Measurements from ENCODE around the gene CIAO2B. TPM values are rescaled to one million over a fixed set of nuclear protein-coding genes. Genes with fewer than 3 reads are reported as not detected.
"Not testable (repeated sequence)": the region's sequence is repeated elsewhere in the genome, so short reads cannot be mapped to it uniquely, and the experiment has no call there.

The CIAO2B gene
- total RNA-seq: 100 to 1,000 TPM; 153 to 167 TPM

DNA sequence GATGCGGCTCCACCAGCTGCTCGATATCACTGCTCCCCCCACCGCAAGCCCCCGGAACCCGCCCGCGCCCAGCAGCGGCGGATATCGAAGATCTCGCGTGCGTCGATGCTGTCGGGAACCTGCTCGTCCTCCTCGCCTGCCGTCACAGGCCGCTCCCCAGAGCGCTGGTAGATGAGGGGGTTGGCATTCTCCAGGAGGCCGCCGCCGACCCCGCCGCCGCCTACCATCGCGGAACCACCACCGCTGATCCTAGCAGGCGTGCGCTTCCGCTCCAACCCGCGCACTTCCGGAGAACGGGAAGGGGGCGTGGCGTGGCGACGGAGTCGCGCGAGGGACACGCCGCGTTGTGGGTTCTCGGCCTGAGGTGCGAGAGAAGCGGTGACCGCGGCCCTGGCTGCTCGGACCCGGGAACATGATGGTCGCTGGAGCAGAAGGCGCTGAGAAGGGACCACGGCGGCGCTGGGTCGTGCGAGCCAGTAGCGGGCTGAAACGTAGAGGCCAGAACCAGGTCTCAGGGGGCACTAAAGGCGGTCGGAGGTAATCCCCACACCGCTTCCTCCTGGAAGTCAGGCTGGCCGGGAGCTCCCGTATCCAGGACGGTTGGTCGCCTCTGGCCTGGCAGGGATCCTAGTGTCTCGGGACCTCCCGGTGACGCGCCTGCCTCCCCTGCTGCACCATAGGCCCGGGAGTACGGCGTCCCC lies at the start of gene CIAO2B:
Gene CIAO2B (minus strand): TSS at position 265 of the 701 bp plus-strand sequence. CDS start 38 bp downstream, at position 227.
- H3K4me3 Mint-ChIP-seq: peak within 1 kb of the TSS; percentile 98
- ATAC-seq (replicated peaks): peak; percentile 91
- H3K27me3 Mint-ChIP-seq: no peaks in the 10 kb centered on the region
- peaks cover 72% of the 10 kb centered on the region for H3K36me3 Mint-ChIP-seq (ENCODE audit: low read depth)
- peaks cover 27% of the 10 kb centered on the region for H3K4me1 Mint-ChIP-seq
- H3K9me3 Mint-ChIP-seq: no peaks in the 10 kb centered on the region
- H3K27ac Mint-ChIP-seq: peak within 1 kb of the TSS; percentile 98

DNA sequence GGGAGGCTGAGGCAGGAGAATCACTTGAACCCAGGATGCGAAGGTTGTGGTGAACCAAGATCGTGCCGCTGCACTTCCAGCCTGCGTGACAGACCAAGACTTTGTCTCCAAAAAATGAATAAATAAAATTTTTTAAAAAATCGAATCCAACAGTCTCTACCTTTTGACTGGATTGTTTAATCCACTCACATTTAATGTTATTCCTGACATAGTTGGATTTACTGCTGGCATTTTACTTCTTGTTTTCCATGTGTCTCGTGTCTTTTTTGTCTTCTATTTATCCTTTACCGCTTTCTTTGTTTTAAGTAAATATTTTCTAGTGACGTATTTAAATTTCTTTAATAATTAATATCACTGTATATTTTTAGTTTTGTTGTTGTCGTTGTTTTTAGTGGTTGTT lies 48.8 kb upstream of the CIAO2B start:
- peak overlapping the region; percentile 100 for H3K27ac Mint-ChIP-seq
- peak overlapping the region; percentile 44 for H3K4me3 Mint-ChIP-seq
- peaks cover 14% of the 10 kb centered on the region for H3K36me3 Mint-ChIP-seq (ENCODE audit: low read depth)
- no peaks in the 10 kb centered on the region for H3K9me3 Mint-ChIP-seq
- no peaks in the 10 kb centered on the region for H3K27me3 Mint-ChIP-seq
- ATAC-seq (replicated peaks): no peak
- H3K4me1 Mint-ChIP-seq: peaks cover 42% of the 10 kb centered on the region

DNA sequence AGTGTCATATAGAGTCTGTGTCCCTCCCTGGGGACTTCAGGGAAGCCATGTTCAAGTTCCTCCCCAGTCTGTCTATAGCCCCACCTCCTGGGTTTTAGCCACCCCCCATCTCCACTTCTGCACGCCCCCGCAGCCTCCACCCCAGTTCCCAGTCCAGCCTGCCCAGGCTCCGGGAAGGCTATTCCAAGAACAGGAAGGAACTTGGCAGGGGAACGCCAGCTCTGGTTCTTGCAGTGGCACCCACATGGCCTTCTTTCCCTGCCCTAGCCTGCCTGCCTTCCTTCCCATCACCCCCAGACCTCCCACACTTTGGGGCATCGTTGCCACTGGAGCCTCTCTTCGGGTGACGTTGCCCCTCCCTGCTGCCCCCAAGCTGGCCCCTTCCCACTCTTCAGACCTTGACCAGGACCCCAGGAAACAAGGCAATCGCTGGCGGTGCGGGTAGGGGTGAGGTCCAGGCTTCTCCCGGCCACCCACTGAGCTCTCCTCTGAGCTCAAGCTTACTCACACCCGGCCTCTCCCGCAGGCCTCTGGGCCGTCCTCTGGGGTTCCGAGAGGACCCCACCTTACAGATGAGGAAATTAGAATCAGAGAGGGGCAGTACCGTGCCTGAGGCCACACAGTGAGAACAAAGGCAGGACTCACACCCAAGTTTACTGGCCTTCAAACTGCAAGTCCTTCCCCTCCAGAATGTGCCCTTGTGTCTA lies 45.0 kb upstream of the CIAO2B start:
- Mint-ChIP-seq H3K27ac (peak overlapping the region; percentile 71), H3K4me1 (peaks cover 39% of the 10 kb centered on the region), H3K36me3 (ENCODE audit: low read depth) (no peaks in the 10 kb centered on the region), H3K4me3 (peak overlapping the region; percentile 84), H3K27me3 (no peaks in the 10 kb centered on the region), H3K9me3 (no peaks in the 10 kb centered on the region)
- ATAC-seq (replicated peaks): no peak

DNA sequence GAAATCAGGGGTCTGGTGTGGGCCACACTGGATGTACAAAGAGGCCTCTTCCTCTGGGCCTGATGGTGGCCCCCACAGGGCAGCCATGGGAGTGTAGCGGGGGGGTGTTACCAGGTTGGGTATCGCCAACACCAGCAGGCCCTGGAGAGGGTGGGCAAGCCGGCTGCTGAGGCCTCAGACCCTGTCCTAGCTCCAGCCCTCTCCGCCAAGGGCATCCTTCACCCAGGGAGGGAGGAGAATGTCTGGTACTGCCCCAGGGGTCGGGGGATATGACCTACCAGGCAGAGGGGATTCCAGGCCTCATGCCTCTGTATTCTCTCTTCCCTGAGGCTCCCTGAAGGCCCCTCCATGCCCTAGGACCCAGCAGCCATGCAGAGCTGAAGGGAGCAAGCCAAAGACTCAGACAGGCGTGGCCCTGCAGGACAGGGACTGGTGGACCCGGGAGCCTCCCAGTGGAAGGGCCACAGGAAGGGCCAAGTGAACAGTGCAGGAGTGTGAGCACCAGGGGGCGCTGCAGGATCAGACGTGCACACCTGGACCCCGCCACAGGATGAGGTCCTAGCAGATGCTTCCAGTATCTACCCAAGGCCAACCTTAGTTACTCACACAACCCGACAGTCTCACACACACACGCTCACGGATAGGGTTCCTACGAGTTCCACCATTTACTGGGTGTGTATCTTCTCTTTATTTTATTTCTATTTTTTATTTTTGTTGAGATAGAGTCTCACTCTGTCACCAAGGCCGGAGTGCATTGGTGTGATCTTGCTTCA lies 43.3 kb upstream of the CIAO2B start:
- peak; percentile 92 for ATAC-seq (replicated peaks)
- no peaks in the 10 kb centered on the region for H3K36me3 Mint-ChIP-seq (ENCODE audit: low read depth)
- H3K4me3 Mint-ChIP-seq: peak overlapping the region; percentile 84
- peak overlapping the region; percentile 71 for H3K27ac Mint-ChIP-seq
- no peaks in the 10 kb centered on the region for H3K27me3 Mint-ChIP-seq
- no peaks in the 10 kb centered on the region for H3K9me3 Mint-ChIP-seq
- H3K4me1 Mint-ChIP-seq: peaks cover 32% of the 10 kb centered on the region

DNA sequence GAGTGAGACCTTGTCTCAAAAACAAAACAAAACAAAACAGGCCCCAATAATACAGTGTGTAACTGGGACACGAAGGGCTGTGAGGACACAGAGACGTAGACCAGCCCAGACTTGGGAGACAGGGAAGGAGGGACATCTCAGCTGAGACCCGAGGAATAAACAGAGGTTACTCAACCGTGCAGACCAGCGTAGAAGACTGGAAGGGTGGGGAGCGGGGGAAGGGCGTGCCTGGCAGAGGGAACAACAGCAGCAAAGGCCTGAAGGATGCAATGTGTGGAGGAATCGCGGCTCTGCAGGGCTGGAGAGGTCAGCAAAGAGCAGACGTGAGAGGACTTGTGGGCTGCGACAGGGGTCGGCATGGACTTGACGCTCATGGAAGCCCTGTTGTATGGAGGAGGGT lies 42.5 kb upstream of the CIAO2B start:
- H3K36me3 Mint-ChIP-seq (ENCODE audit: low read depth): no peaks in the 10 kb centered on the region
- H3K27ac Mint-ChIP-seq: peak overlapping the region; percentile 43
- H3K9me3 Mint-ChIP-seq: no peaks in the 10 kb centered on the region
- no peaks in the 10 kb centered on the region for H3K27me3 Mint-ChIP-seq
- H3K4me1 Mint-ChIP-seq: peaks cover 26% of the 10 kb centered on the region
- peak overlapping the region; percentile 84 for H3K4me3 Mint-ChIP-seq
- no peak for ATAC-seq (replicated peaks)

DNA sequence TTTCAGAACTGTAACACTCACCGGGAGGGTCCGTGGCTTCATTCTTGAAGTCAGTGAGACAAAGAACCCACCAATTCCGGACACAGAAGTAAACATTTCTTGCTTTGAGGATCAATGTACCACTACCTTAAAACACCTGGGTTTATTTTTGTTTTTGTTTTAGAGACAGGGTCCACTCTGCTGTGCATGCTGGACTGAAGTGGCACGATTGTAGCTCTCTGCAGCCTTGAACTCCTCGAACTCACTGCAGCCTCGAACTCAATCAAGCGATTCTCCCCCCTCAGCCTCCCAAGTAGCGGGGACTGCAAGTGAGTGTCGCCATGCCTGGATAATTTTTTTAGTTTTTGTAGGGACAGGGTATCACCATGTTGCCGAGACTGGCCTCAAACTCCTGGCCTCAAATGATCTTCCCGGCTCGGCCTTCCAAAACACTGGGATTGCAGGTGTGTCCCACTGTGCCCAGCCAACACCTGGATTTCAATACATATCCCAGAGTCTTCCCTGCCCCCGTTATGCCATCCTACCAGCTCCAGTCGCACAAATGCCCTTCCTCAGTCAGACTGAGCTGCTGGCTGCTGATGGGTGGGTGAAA lies 41.2 kb upstream of the CIAO2B start:
- peaks cover 20% of the 10 kb centered on the region for H3K4me1 Mint-ChIP-seq
- peak overlapping the region; percentile 84 for H3K4me3 Mint-ChIP-seq
- ATAC-seq (replicated peaks): peak; percentile 3
- peak overlapping the region; percentile 91 for H3K27ac Mint-ChIP-seq
- no peaks in the 10 kb centered on the region for H3K27me3 Mint-ChIP-seq
- no peaks in the 10 kb centered on the region for H3K9me3 Mint-ChIP-seq
- H3K36me3 Mint-ChIP-seq (ENCODE audit: low read depth): no peaks in the 10 kb centered on the region

DNA sequence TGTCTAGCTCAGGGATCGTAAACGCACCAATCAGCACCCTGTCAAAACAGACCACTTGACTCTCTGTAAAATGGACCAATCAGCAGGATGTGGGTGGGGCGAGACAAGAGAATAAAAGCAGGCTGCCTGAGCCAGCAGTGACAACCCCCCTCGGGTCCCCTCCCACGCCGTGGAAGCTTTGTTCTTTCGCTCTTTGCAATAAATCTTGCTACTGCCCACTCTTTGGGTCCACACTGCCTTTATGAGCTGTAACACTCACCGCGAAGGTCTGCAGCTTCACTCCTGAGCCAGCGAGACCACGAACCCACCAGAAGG lies 40.7 kb upstream of the CIAO2B start:
- peaks cover 20% of the 10 kb centered on the region for H3K4me1 Mint-ChIP-seq
- not testable (repeated sequence) for H3K27me3 Mint-ChIP-seq; H3K36me3 Mint-ChIP-seq (ENCODE audit: low read depth); H3K9me3 Mint-ChIP-seq; ATAC-seq (replicated peaks)
- peak overlapping the region; percentile 84 for H3K4me3 Mint-ChIP-seq
- H3K27ac Mint-ChIP-seq: peak overlapping the region; percentile 91

DNA sequence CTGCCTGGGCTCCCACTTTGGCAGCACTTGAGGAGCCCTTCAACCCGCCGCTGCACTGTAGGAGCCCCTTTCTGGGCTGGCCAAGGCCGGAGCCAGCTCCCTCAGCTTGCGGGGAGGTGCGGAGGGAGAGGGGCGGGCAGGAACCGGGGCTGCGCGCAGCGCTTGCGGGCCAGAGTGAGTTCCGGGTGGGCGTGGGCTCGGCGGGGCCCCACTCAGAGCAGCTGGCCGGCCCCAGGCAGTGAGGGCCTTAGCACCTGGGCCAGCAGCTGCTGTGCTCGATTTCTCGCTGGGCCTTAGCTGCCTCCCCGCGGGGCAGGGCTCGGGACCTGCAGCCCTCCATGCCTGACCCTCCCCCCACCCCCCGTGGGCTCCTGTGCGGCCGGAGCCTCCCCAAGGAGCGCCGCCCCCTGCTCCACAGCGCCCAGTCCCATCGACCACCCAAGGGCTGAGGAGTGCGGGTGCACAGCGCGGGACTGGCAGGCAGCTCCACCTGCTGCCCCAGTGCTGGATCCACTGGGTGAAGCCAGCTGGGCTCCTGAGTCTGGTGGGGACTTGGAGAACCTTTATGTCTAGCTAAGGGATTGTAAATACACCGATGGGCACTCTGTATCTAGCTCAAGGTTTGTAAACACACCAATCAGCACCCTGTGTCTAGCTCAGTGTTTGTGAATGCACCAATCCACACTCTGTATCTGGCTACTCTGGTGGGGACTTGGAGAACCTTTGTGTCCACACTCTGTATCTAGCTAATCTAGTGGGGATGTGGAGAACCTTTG lies 40.1 kb upstream of the CIAO2B start:
- not testable (repeated sequence) for H3K36me3 Mint-ChIP-seq (ENCODE audit: low read depth); H3K9me3 Mint-ChIP-seq; H3K27me3 Mint-ChIP-seq; ATAC-seq (replicated peaks)
- H3K27ac Mint-ChIP-seq: peak overlapping the region; percentile 91
- peaks cover 20% of the 10 kb centered on the region for H3K4me1 Mint-ChIP-seq
- H3K4me3 Mint-ChIP-seq: peak overlapping the region; percentile 84

DNA sequence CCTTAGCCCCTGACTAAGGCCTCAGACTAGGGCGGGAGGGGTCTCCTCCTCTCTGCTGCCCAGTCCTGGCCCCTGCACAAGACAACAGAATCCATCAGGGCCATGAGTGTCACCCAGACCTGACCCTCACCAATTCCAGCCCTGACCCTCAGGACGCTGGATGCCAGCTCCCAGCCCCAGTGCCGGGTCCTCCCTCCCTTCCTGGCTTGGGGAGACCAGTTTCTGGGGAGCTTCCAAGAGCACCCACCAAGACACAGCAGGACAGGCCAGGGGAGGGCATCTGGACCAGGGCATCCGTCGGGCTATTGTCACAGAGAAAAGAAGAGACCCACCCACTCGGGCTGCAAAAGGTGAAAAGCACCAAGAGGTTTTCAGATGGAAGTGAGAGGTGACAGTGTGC lies 39.5 kb upstream of the CIAO2B start:
- no peak overlapping the region for H3K27ac Mint-ChIP-seq
- peaks cover 20% of the 10 kb centered on the region for H3K4me1 Mint-ChIP-seq
- no peaks in the 10 kb centered on the region for H3K36me3 Mint-ChIP-seq (ENCODE audit: low read depth)
- no peak for ATAC-seq (replicated peaks)
- no peaks in the 10 kb centered on the region for H3K9me3 Mint-ChIP-seq
- H3K27me3 Mint-ChIP-seq: no peaks in the 10 kb centered on the region
- H3K4me3 Mint-ChIP-seq: peak overlapping the region; percentile 29

DNA sequence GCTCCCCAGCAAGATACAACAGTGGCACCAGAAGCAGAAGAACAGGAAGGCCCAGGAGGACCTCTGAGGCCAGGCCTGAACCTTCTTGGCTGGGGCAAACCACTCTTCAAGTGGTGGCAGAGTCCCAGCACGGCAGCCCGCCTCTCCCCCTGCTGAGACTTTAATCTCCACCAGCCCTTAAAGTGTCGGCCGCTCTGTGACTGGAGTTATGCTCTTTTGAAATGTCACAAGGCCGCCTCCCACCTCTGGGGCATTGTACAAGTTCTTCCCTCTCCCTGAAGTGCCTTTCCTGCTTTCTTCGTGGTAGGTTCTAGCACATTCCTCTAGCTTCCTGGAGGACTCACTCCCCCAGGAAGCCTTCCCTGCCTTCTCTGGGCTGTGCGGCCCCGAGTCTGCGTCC lies 38.8 kb upstream of the CIAO2B start:
- Mint-ChIP-seq H3K4me3 (no peak overlapping the region), H3K27ac (no peak overlapping the region), H3K36me3 (ENCODE audit: low read depth) (no peaks in the 10 kb centered on the region), H3K9me3 (no peaks in the 10 kb centered on the region), H3K4me1 (peaks cover 20% of the 10 kb centered on the region), H3K27me3 (no peaks in the 10 kb centered on the region)
- ATAC-seq (replicated peaks): no peak

DNA sequence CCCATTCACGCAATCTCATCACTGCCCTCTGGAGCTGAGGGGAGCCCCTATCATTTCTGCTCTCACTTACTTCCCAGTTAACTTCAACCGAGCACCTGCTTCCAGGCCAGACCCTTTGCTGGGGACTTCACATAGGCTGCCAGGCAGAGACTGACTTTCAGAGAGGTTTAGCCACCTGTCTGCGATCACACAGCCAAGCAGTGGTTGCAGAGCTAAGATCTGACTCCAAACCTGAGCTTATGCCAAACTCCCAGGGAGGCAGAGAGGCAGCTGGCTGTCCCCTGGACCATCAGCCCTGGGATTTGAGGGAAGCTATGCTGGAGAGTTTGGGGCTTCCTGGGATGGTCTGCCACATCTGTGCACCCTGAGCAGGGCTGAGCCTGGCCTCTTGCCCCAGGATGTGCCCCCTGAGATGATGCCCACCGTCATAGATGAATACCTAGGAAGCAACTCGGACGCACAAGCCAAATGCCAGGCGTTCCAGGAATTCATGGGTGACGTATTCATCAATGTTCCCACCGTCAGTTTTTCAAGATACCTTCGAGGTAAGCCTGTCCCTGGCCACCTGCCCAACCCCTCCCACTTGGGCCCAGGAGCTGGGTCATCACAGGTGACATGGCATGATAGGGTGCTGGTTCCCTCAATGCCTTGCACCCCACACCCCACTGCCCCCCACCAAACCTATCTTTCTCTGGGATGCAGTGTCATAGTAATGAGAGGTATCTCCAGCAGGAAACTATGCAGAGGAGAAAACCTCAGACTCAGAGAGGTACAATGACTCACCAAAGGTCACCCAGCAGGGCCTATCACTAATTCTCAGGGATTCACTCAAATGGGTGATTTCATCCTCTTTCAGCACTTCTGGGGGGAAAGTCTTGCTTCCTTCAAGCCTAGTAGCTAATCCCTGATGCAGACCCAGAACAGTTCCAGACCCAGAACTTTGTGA lies 36.8 kb upstream of the CIAO2B start:
- peak; percentile 80 for ATAC-seq (replicated peaks)
- no peaks in the 10 kb centered on the region for H3K9me3 Mint-ChIP-seq

DNA sequence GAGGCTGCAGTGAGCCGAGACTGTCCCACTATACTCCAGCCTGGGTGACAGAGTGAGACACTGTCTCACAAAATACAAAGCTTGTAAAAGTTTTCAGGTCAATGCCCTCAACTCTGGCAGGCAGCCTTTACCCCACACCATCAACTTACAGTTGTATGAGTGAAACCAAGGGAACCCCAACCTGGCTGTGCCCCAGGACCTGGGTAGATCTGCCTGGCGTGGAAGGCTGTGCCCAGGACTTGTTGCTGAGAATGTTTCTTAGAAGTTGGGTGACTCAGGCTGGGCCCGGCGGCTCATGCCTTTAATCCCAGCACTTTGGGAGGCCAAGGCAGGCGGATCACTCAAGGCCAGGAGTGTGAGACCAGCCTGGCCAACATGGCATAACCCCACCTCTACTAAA lies 34.6 kb upstream of the CIAO2B start:
- no peak for ATAC-seq (replicated peaks)
- Mint-ChIP-seq H3K36me3 (ENCODE audit: low read depth) (no peaks in the 10 kb centered on the region), H3K27me3 (no peaks in the 10 kb centered on the region), H3K9me3 (no peaks in the 10 kb centered on the region), H3K4me1 (no peaks in the 10 kb centered on the region), H3K27ac (no peak overlapping the region), H3K4me3 (no peak overlapping the region)

More for the DNA sequence above, 36.8 kb upstream of the CIAO2B start:
- Mint-ChIP-seq H3K27ac (peak overlapping the region; percentile 8), H3K36me3 (ENCODE audit: low read depth) (no peaks in the 10 kb centered on the region), H3K4me3 (no peak overlapping the region), H3K4me1 (peaks cover 12% of the 10 kb centered on the region), H3K27me3 (no peaks in the 10 kb centered on the region)

DNA sequence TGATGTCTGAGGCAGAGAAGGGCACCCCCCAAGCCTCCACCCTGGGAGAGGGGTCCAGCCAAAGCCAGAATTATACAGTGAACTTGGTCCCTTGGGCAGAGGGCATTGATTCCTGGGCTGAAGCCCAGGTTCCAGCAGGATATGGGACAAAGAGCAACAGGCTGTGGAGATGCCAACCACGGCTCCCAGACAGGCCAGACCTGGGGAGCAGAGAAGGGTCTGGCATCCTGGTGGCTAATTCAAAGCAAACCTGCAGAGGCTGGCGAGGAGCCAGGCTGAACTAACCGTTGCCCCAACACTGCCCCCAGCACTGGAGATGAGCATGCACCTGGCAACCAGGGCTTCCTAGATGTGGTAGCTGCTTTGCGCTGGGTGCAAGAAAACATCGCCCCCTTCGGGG lies 29.8 kb upstream of the CIAO2B start:
- Mint-ChIP-seq H3K27ac (no peak overlapping the region), H3K36me3 (ENCODE audit: low read depth) (no peaks in the 10 kb centered on the region), H3K4me1 (peaks cover 13% of the 10 kb centered on the region), H3K4me3 (no peak overlapping the region), H3K27me3 (no peaks in the 10 kb centered on the region), H3K9me3 (no peaks in the 10 kb centered on the region)
- ATAC-seq (replicated peaks): no peak
